ENCODE data around the gene PRELID3B.
A peak's percentile ranks its signal among the peaks of the same experiment; 100 is the strongest.

The PRELID3B gene

DNA sequence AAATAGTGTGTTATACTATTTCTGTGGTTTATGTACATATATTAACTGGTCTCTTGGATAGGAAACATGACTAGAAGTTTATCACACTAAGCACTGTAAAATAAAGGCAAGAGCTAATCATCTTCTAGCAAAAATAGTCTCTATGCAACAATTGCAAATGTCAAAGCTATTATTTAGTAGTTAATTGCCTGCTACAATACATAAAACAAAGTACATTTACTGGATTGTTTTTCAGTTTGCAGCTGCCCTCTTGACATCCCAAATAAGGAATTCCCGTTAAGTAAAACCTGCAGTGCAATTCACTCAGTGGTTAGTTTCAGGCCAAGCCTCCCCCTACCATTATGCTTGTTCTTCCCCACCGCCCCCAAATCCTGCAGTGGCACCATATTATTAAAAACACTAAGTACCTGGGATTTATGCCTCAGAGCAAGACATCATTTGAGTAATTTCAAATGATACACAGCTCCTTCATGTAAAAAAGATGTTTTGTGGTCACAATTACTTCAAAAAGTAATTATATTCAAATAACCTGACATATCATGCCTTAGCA, 8.9 kb downstream of the PRELID3B start:
- Histone ChIP-seq H3K9me3 (ENCODE audit: control insufficient read depth in 1 of 2, low read length in 2 of 2) (no peaks in the 10 kb centered on the region), H3K27ac (ENCODE audit: low read length) (no peak overlapping the region), H3K36me3 (ENCODE audit: control insufficient read depth in 1 of 2, insufficient read depth in 2 of 2, low read length in 2 of 2) (peaks cover 40 to 49% of the 10 kb centered on the region in 2 donors), H3K4me3 (ENCODE audit: low read depth in 1 of 2, low read length in 2 of 2) (no peak overlapping the region), H3K4me1 (ENCODE audit: control insufficient read depth in 1 of 2, insufficient read depth in 2 of 2, low read length in 2 of 2) (peaks cover 20 to 29% of the 10 kb centered on the region in 2 donors), H3K27me3 (ENCODE audit: low read depth, low read length) (no peaks in the 10 kb centered on the region)

DNA sequence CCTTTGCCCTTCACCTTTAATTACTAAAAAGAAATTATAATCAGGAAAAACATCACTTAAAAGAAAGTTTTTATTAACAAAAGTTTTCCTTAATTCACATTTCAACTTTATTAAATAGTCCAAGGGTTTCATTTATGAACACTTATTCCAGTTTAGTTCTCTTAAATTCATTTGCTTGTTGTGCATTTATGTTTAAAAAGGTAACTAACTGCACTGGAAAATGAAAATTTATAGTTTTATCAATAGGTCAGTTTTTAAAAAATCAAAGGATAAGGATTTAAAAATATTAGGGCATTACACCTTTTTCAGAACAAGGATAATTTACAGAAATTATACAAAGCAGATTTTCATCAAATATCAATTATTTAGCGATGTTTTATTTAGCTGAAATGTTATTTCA, 9.5 kb downstream of the PRELID3B start:
- peaks cover 23 to 35% of the 10 kb centered on the region in 2 donors for H3K4me1 ChIP-seq (ENCODE audit: control insufficient read depth in 1 of 2, insufficient read depth in 2 of 2, low read length in 2 of 2)
- H3K9me3 ChIP-seq (ENCODE audit: control insufficient read depth in 1 of 2, low read length in 2 of 2) = no peaks in the 10 kb centered on the region
- H3K27ac ChIP-seq (ENCODE audit: low read length) = peak overlapping the region; percentile 85
- no peaks in the 10 kb centered on the region for H3K27me3 ChIP-seq (ENCODE audit: low read depth, low read length)
- peak overlapping the region; percentile 64 to 89 for H3K4me3 ChIP-seq (ENCODE audit: low read depth in 1 of 2, low read length in 2 of 2)
- peaks cover 43 to 52% of the 10 kb centered on the region in 2 donors for H3K36me3 ChIP-seq (ENCODE audit: control insufficient read depth in 1 of 2, insufficient read depth in 2 of 2, low read length in 2 of 2)

DNA sequence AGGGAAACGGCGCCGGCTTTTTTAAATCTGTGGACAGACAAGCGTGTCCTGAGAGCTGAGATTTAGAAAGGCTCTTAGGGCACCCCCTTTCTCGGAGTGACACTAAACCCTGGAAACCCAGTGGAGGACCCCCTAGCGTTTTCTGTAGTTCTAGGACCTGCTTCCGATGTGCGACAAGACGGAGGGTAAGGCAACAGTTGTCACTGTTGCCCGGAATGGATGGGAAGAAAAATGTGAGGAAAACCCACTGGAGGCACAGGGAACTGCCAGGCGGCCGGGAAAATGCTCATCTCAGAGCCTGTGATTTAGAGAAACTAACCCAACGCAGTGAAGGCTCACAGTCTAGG, 9.9 kb downstream of the PRELID3B start:
- peaks cover 43 to 52% of the 10 kb centered on the region in 2 donors for H3K36me3 ChIP-seq (ENCODE audit: control insufficient read depth in 1 of 2, insufficient read depth in 2 of 2, low read length in 2 of 2)

DNA sequence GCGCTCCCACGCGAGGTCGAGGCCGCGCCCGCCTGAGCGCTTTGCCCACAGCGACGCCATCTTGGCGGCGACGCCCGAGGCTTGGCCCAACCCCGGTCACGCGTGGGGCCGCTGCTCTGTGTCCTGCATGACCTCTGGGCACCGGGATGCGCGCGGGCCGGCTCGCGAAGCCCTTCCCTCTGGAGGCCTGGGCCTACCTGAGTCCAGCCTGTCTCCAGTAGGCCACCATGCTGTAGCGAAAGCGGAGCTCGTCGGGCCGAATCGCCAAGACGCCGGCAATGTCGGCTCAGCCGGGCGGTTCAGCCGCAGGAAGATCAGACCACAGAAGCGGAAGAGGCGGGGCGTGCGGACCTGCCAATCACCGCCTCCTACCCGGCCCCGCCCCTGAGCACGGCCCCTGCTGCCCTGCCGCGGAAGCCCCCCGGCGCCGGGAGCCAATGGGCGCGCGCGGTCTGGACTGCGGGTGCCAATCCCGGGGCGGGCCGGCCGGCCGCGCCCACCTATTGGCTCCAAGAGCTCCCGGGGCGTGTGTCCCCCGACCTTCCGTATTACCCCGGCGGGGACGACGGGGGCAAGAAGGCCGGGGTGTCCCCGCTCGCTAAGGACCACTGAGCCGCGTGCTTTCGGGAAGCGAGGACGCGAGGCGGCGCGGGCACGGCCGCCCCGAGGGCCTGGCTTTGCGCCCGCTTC, 10.4 kb downstream of the PRELID3B start, which contains the start of gene ATP5F1E:
ATP5F1E (minus strand) TSS at position 313 of the 690 bp plus-strand sequence; CDS start at position 229, 84 bp downstream.
- H3K27ac ChIP-seq (ENCODE audit: low read length) = peak within 1 kb of the TSS; percentile 85
- peaks cover 43 to 52% of the 10 kb centered on the region in 2 donors for H3K36me3 ChIP-seq (ENCODE audit: control insufficient read depth in 1 of 2, insufficient read depth in 2 of 2, low read length in 2 of 2)
- H3K4me1 ChIP-seq (ENCODE audit: control insufficient read depth in 1 of 2, insufficient read depth in 2 of 2, low read length in 2 of 2) = peaks cover 31 to 44% of the 10 kb centered on the region in 2 donors
- no peaks in the 10 kb centered on the region for H3K9me3 ChIP-seq (ENCODE audit: control insufficient read depth in 1 of 2, low read length in 2 of 2)
- H3K27me3 ChIP-seq (ENCODE audit: low read depth, low read length) = no peaks in the 10 kb centered on the region
- H3K4me3 ChIP-seq (ENCODE audit: low read depth in 1 of 2, low read length in 2 of 2) = peak within 1 kb of the TSS; percentile 85 to 89

More for the DNA sequence above, 9.9 kb downstream of the PRELID3B start:
- Histone ChIP-seq H3K4me1 (ENCODE audit: control insufficient read depth in 1 of 2, insufficient read depth in 2 of 2, low read length in 2 of 2) (peaks cover 27 to 39% of the 10 kb centered on the region in 2 donors), H3K9me3 (ENCODE audit: control insufficient read depth in 1 of 2, low read length in 2 of 2) (no peaks in the 10 kb centered on the region), H3K27me3 (ENCODE audit: low read depth, low read length) (no peaks in the 10 kb centered on the region), H3K27ac (ENCODE audit: low read length) (peak overlapping the region; percentile 85), H3K4me3 (ENCODE audit: low read depth in 1 of 2, low read length in 2 of 2) (peak overlapping the region; percentile 64 to 89)

DNA sequence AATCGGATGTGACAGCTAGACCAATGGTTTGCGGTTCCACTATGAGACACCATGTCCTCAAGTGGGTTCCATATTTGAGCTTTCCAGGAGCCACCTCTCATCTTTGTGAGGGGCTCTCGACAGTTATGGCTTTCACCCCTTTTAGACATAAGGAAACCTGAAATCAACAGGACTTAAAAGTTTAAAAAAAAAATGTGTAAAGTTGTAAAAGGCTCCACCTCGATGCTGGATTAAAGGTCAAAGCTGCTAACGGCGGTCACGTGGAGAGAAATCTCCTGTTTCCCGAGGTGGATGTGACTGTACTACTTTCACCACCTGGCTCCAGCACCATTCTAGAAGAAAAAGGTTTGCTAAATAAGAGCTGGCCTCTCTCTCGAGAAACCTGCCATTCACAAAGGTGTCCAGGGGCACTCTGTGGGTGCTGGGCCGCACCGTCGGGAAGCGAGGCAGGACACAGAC, 11.0 kb downstream of the PRELID3B start:
- Histone ChIP-seq H3K4me1 (ENCODE audit: control insufficient read depth in 1 of 2, insufficient read depth in 2 of 2, low read length in 2 of 2) (peaks cover 31 to 50% of the 10 kb centered on the region in 2 donors), H3K4me3 (ENCODE audit: low read depth in 1 of 2, low read length in 2 of 2) (peak overlapping the region; percentile 85 to 89), H3K36me3 (ENCODE audit: control insufficient read depth in 1 of 2, insufficient read depth in 2 of 2, low read length in 2 of 2) (peaks cover 44 to 52% of the 10 kb centered on the region in 2 donors), H3K9me3 (ENCODE audit: control insufficient read depth in 1 of 2, low read length in 2 of 2) (no peaks in the 10 kb centered on the region), H3K27me3 (ENCODE audit: low read depth, low read length) (no peaks in the 10 kb centered on the region), H3K27ac (ENCODE audit: low read length) (peak overlapping the region; percentile 78)

DNA sequence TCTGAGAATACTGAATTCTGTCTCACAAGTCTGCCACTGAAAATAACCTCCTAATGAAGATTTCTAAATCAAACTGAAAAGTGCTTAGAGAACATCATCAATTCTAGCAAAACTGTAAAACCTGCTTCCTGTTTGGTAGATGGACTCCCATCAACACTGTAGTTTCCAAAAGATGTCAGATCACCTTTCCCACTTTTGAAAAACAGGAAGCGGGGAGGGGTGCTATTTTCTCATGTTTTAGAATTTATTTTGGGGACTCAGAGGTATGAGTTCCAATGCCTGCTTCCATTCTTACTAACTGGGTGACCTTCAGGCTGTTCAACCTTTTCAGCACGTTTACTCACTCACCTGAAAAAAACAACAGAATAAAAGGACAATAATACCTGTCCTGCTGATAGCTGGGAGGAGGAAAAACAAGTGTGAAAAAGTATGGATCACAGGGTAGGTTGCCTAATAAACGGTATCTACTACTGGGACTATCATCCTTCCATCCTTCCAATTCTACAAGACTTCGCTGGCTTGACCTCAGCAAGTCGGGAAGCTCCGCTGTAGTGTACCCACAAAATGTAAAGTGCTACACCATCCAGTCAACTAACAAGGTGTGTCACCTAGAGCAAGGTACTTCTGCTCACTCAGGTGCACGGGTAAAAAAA, 11.5 kb downstream of the PRELID3B start:
- H3K27ac ChIP-seq (ENCODE audit: low read length) = peak overlapping the region; percentile 78
- peaks cover 45 to 50% of the 10 kb centered on the region in 2 donors for H3K36me3 ChIP-seq (ENCODE audit: control insufficient read depth in 1 of 2, insufficient read depth in 2 of 2, low read length in 2 of 2)
- peak overlapping the region; percentile 85 to 89 for H3K4me3 ChIP-seq (ENCODE audit: low read depth in 1 of 2, low read length in 2 of 2)

DNA sequence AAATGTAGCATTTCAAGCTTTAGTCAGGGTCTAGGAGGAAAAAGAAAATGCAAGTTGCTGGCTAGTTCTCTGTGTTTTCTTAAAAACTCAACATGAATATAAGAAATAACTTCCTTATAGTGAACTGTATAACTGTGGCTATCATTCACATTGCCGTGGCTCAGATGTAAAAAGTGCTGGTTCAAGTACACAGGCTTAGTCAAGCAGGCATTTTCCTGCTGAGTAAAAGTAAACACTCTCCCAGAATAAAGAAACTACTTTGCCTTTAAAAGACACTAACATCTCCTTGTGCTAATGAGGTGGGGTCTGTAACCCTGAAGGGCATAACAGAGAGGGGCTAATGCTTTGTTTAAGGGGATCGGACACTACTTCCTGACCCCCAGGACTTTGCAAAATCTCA, 13.8 kb downstream of the PRELID3B start:
- Histone ChIP-seq H3K27ac (ENCODE audit: low read length) (peak overlapping the region; percentile 10), H3K4me3 (ENCODE audit: low read depth in 1 of 2, low read length in 2 of 2) (peak overlapping the region; percentile 40 to 41), H3K36me3 (ENCODE audit: control insufficient read depth in 1 of 2, insufficient read depth in 2 of 2, low read length in 2 of 2) (peaks cover 48 to 60% of the 10 kb centered on the region in 2 donors), H3K27me3 (ENCODE audit: low read depth, low read length) (no peaks in the 10 kb centered on the region), H3K4me1 (ENCODE audit: control insufficient read depth in 1 of 2, insufficient read depth in 2 of 2, low read length in 2 of 2) (peaks cover 31 to 54% of the 10 kb centered on the region in 2 donors), H3K9me3 (ENCODE audit: control insufficient read depth in 1 of 2, low read length in 2 of 2) (no peaks in the 10 kb centered on the region)

More for the DNA sequence above, 11.5 kb downstream of the PRELID3B start:
- Histone ChIP-seq H3K4me1 (ENCODE audit: control insufficient read depth in 1 of 2, insufficient read depth in 2 of 2, low read length in 2 of 2) (peaks cover 31 to 50% of the 10 kb centered on the region in 2 donors), H3K9me3 (ENCODE audit: control insufficient read depth in 1 of 2, low read length in 2 of 2) (no peaks in the 10 kb centered on the region), H3K27me3 (ENCODE audit: low read depth, low read length) (no peaks in the 10 kb centered on the region)

DNA sequence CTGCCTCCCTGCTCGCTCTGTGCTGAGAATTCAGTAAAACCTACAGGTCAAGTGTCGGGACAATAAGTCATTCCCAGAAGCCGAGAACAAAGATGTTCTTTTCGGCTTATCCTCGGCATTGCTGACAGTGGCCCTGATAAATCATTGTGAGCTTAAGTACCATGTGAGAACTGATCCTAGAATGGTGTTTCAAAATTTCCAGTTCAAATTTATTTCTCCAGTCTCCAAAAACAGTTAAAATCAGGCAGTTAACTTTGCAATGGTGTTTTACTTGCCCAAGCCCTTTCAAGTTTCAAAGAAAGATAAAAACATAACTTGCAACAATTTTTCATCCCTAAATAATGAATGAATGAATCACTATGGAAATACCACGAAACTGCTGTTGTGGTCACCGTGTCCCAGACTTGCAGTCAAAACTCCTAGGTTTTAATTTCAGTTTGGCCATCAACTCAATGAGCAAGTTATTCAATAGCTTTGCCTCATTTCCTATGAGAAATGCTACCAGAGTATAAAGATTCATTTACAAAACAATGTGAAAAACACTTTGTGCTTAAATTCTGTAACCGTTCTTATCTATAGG, 14.8 kb downstream of the PRELID3B start:
- Histone ChIP-seq H3K9me3 (ENCODE audit: control insufficient read depth in 1 of 2, low read length in 2 of 2) (no peaks in the 10 kb centered on the region), H3K4me3 (ENCODE audit: low read depth in 1 of 2, low read length in 2 of 2) (no peak overlapping the region), H3K4me1 (ENCODE audit: control insufficient read depth in 1 of 2, insufficient read depth in 2 of 2, low read length in 2 of 2) (peaks cover 31 to 54% of the 10 kb centered on the region in 2 donors), H3K36me3 (ENCODE audit: control insufficient read depth in 1 of 2, insufficient read depth in 2 of 2, low read length in 2 of 2) (peaks cover 58 to 65% of the 10 kb centered on the region in 2 donors), H3K27ac (ENCODE audit: low read length) (no peak overlapping the region), H3K27me3 (ENCODE audit: low read depth, low read length) (no peaks in the 10 kb centered on the region)

DNA sequence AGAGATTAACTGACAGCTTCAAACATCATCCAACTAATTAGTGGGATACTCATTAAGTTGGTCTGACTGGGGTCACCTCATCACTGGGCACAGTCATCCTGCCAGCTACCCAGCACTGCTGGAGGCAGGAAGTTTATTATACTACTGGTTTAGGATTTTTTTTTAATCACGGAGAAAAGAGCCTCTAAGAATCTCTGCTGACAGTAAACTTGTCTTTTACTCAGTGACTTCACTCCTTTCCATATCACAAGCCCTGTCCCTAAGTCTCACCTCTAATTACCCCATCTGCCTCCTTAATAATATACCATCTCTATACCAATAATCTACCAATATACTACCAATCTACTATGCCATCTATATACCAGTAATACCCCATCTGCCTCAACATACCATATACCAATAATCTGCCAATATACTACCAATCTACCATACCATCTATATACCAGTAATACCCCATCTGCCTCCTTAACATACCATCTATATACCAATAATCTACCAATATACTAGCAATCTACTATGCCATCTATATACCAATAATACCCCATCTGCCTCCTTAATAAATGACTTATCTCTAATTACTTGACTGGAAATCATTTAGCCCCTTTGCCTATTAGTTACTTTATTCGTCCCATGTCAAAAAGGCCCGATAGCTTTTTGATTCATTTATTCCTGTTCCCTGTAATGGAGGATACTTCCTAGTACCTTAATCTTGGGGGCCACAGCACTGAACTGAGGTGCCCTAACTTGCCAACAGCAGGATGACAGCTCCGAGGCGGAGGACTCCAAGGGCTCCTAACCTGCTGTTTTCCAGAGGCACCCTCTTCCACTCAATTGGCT, 15.5 kb downstream of the PRELID3B start:
- H3K27me3 ChIP-seq (ENCODE audit: low read depth, low read length) = no peaks in the 10 kb centered on the region
- peaks cover 63 to 72% of the 10 kb centered on the region in 2 donors for H3K36me3 ChIP-seq (ENCODE audit: control insufficient read depth in 1 of 2, insufficient read depth in 2 of 2, low read length in 2 of 2)
- no peak overlapping the region for H3K4me3 ChIP-seq (ENCODE audit: low read depth in 1 of 2, low read length in 2 of 2)
- no peaks in the 10 kb centered on the region for H3K9me3 ChIP-seq (ENCODE audit: control insufficient read depth in 1 of 2, low read length in 2 of 2)
- H3K4me1 ChIP-seq (ENCODE audit: control insufficient read depth in 1 of 2, insufficient read depth in 2 of 2, low read length in 2 of 2) = peaks cover 31 to 54% of the 10 kb centered on the region in 2 donors
- H3K27ac ChIP-seq (ENCODE audit: low read length) = no peak overlapping the region

DNA sequence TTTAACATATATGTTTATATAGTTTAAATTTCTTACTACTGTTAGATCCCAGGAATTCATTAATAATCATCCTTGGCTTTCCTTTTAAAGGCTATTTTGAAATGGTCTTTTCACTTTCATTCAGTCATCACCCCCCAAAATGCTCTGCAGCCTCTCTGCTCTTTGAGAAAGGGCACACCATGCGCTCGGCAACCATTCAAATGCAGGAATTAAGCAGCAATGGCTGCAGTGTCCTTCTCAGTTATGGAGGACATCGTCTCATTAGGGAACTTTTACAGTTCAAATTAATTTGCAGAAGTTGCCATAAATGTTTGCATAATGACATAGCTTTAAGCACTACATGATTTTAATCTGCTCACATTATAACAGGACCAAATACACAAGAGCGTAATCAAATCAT, 17.1 kb downstream of the PRELID3B start:
- peaks cover 63 to 72% of the 10 kb centered on the region in 2 donors for H3K36me3 ChIP-seq (ENCODE audit: control insufficient read depth in 1 of 2, insufficient read depth in 2 of 2, low read length in 2 of 2)
- H3K27ac ChIP-seq (ENCODE audit: low read length) = no peak overlapping the region
- no peaks in the 10 kb centered on the region for H3K27me3 ChIP-seq (ENCODE audit: low read depth, low read length)
- peaks cover 23 to 43% of the 10 kb centered on the region in 2 donors for H3K4me1 ChIP-seq (ENCODE audit: control insufficient read depth in 1 of 2, insufficient read depth in 2 of 2, low read length in 2 of 2)
- no peaks in the 10 kb centered on the region for H3K9me3 ChIP-seq (ENCODE audit: control insufficient read depth in 1 of 2, low read length in 2 of 2)
- no peak overlapping the region for H3K4me3 ChIP-seq (ENCODE audit: low read depth in 1 of 2, low read length in 2 of 2)

Data from muscle layer of duodenum (tissue), 2 donors.